Gastrocnemius medialis (tissue), 4 donors: ENCODE results near the gene SMG6.

Experiments used
- CTCF ChIP-seq, 5 experiments: fragments of 450-650 bp in 3 of 5; fragments of 200-600 bp in 2 of 5; sonication (generic) in 2 of 5; IDR thresholded peaks in 4 of 5; conservative IDR thresholded peaks in 1 of 5; 1 replicate in 4 of 5; 2 replicates in 1 of 5; pipeline ENCODE4 v1.5.1; 2016 to 2019; ENCODE audit warnings: antibody characterized with exemption in 5 of 5, mild to moderate bottlenecking in 3 of 5, moderate library complexity in 3 of 5
- POLR2A ChIP-seq, 2 donors: fragments of 450-650 bp; IDR thresholded peaks; one replicate each; pipeline ENCODE4 v1.6.1; 2017; ENCODE audit warnings: antibody characterized with exemption in 2 of 2, mild to moderate bottlenecking in 2 of 2, moderate library complexity in 2 of 2

GRCh38 chr17:2175294-2175628, 128.3 kb downstream of the SMG6 start:
- TF ChIP-seq POLR2A (IDR thresholded peaks at IDR 0.05) (no peak), CTCF (IDR thresholded peaks at IDR 0.05 in 4 of 5, conservative IDR thresholded peaks at IDR 0.05 in 1 of 5) (no peak)
